ENCODE data around the gene CACNA1D. TPM values are rescaled to one million over a fixed set of nuclear protein-coding genes. Genes with fewer than 3 reads are reported as not detected.

CACNA1D gene
- total and polyA plus RNA-seq, 9 of the 15 experiments (the other 6 are each of a cell fraction or from before 2014, with no cell fraction given): 0.29 TPM; not detected in 8

GRCh38 chr3:53705024-53705745 lies 210.8 kb downstream of the CACNA1D start:
- no TSS peak for BruUV-seq (replicated peaks)
- Histone ChIP-seq H4K20me1 (replicated peaks; ENCODE audit: control insufficient read depth, insufficient read depth, low read length) (peaks cover 2% of the 10 kb centered on the region; the same call in 1 of the 2 replicates), H3K27me3 (ENCODE audit: control insufficient read depth in 2 of 2, insufficient read depth in 2 of 2, low read length in 2 of 2) (peaks cover 0 to 14% of the 10 kb centered on the region in 2 experiments; a peak in 2 of 5 replicates), H3K4me3 (no peak overlapping the region), H3K27ac (ENCODE audit: extremely low read depth, low read depth, low read length) (no peak overlapping the region), H3K36me3 (ENCODE audit: control insufficient read depth, insufficient read depth, low read length) (no peaks in the 10 kb centered on the region), H3K9me1 (ENCODE audit: control insufficient read depth, insufficient read depth, low read length) (no peaks in the 10 kb centered on the region), H3K79me2 (ENCODE audit: control insufficient read depth, insufficient read depth, low read length) (no peaks in the 10 kb centered on the region), H3K4me1 (replicated peaks in 1 of 2; ENCODE audit: control insufficient read depth in 2 of 2, insufficient read depth in 2 of 2, low read length in 2 of 2) (no peaks in the 10 kb centered on the region), H2AFZ (ENCODE audit: low read depth, low read length) (no peak overlapping the region), H3K9me3 (replicated peaks; ENCODE audit: control insufficient read depth, insufficient read depth, low read depth, low read length) (no peaks in the 10 kb centered on the region), H3K9ac (ENCODE audit: insufficient read depth in 1 of 2, low read depth in 2 of 2, low read length in 2 of 2) (no peak overlapping the region), H3K4me2 (ENCODE audit: insufficient read depth, low read length) (no peak overlapping the region)
- intact Hi-C loops (cut with micrococcal nuclease): no loop called here
- FAIRE-seq: no peak
- 1% methylated on average over 11 of the region's 11 CpGs for WGBS (ENCODE audit: insufficient coverage, low coverage, missing lambda C conversion rate)
- POLR2A ChIA-PET: interaction anchor here (0.6 kb wide), 1 partner anchor 269 kb away, joined by 6 read pairs; no protein-coding TSS in a partner anchor
- CTCF ChIA-PET (ENCODE audit: low intra/inter-chr PET ratio): no interaction called here
- ATAC-seq: no peak
- in situ Hi-C loops (cut with MboI): no loop called here
- TF ChIP-seq CBX8 (IDR thresholded peaks at IDR 0.05; ENCODE audit: borderline replicate concordance, extremely low read depth, low read depth, low read length, poor library complexity, severe bottlenecking): no peak
- no peak for TF ChIP-seq GATAD2A (IDR thresholded peaks at IDR 0.05)
- no peak for TF ChIP-seq BHLHE40 (IDR thresholded peaks at IDR 0.05; ENCODE audit: low read length)
- TF ChIP-seq ZNF224 (CRISPR knock-in tag; IDR thresholded peaks at IDR 0.05): no peak
- TF ChIP-seq TFAM (CRISPR knock-in tag; conservative IDR thresholded peaks at IDR 0.05): no peak
- TF ChIP-seq CHD2 (IDR thresholded peaks at IDR 0.05; ENCODE audit: low read depth, low read length): no peak
- no peak for TF ChIP-seq DIDO1 (tag; IDR thresholded peaks at IDR 0.05; ENCODE audit: low read depth)
- TF ChIP-seq SMARCC2 (IDR thresholded peaks at IDR 0.05; ENCODE audit: low read depth): no peak
- no peak for DNase-seq (ENCODE audit: extremely low read depth in 1 of 4, low spot score in 3 of 4)

Data from K562 (cell line).